PC-3 (cell line): ENCODE measurements around the gene NUDT3.

Source experiments
- EZH2 ChIP-seq: fragments of 300-600 bp; sonication (generic); IDR thresholded peaks from one replicate; pipeline ENCODE4 v1.6.1; 2017; ENCODE audit warnings: antibody characterized with exemption, mild to moderate bottlenecking, low read length; ENCODE audit not compliant: unreplicated experiment
- EZH2phosphoT487 ChIP-seq: fragments of 300-600 bp; sonication (generic); IDR thresholded peaks from 2 replicates; pipeline ENCODE4 v1.6.1; 2018; ENCODE audit warnings: mild to moderate bottlenecking, antibody characterized with exemption, low read length, borderline replicate concordance
- TF ChIP-seq, protein P1 (sequence below): fragments of 300-600 bp; sonication (generic); conservative IDR thresholded peaks from 2 replicates; pipeline ENCODE4 v1.5.1; 2017; ENCODE audit warnings: antibody characterized with exemption, low read depth, mild to moderate bottlenecking, low read length

DNA sequence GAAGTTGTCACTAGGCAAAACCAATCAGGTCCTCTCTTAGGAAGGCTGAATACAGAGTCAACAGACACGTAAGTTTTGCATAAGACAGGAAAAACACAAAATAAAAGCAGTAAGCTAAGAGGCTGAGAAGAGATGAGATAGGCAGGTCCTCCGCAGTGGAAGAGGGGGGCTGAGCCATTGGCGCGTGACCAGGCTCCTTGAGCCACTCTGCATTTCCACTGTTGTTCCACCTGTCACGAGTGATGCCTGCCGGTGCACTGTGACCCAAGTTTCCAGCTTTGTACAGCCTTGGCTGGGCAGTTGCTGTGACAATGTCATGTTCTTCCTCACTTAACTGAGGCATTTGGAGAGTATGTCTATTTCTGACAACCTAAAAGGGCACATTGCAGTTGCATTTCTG lies 58.6 kb downstream of the NUDT3 start:
- TF ChIP-seq, protein P1, sequence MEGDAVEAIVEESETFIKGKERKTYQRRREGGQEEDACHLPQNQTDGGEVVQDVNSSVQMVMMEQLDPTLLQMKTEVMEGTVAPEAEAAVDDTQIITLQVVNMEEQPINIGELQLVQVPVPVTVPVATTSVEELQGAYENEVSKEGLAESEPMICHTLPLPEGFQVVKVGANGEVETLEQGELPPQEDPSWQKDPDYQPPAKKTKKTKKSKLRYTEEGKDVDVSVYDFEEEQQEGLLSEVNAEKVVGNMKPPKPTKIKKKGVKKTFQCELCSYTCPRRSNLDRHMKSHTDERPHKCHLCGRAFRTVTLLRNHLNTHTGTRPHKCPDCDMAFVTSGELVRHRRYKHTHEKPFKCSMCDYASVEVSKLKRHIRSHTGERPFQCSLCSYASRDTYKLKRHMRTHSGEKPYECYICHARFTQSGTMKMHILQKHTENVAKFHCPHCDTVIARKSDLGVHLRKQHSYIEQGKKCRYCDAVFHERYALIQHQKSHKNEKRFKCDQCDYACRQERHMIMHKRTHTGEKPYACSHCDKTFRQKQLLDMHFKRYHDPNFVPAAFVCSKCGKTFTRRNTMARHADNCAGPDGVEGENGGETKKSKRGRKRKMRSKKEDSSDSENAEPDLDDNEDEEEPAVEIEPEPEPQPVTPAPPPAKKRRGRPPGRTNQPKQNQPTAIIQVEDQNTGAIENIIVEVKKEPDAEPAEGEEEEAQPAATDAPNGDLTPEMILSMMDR, result no peak
- no peak for TF ChIP-seq EZH2
- no peak for TF ChIP-seq EZH2phosphoT487
